Parathyroid adenoma (tissue), 2 donors: ENCODE data around the gene MYO16.

Experiments
- H2AFZ ChIP-seq: fragments of 300-600 bp; sonication (generic); one replicate; pipeline ENCODE4 v1.7.0; 2017; ENCODE audit warnings: antibody characterized with exemption, mild to moderate bottlenecking
- H3K27ac ChIP-seq: fragments of 300-600 bp; sonication (generic); one replicate; pipeline ENCODE4 v1.7.0; 2017
- H3K27me3 ChIP-seq: fragments of 300-600 bp; sonication (generic); one replicate; pipeline ENCODE4 v1.7.0; 2017; ENCODE audit warnings: low read length; ENCODE audit not compliant: control insufficient read depth, insufficient read depth
- H3K36me3 ChIP-seq: fragments of 300-600 bp; sonication (generic); one replicate; pipeline ENCODE4 v1.7.0; 2017; ENCODE audit warnings: low read length; ENCODE audit not compliant: control insufficient read depth, insufficient read depth
- H3K4me1 ChIP-seq: fragments of 300-600 bp; sonication (generic); one replicate; pipeline ENCODE4 v1.7.0; 2017; ENCODE audit warnings: control low read depth
- H3K4me2 ChIP-seq: fragments of 300-600 bp; sonication (generic); one replicate; pipeline ENCODE4 v1.7.0; 2017; ENCODE audit warnings: low read length
- H3K4me3 ChIP-seq: fragments of 300-600 bp; sonication (generic); one replicate; pipeline ENCODE4 v1.7.0; 2017; ENCODE audit warnings: low read depth, low read length
- H3K79me2 ChIP-seq: fragments of 300-600 bp; sonication (generic); one replicate; pipeline ENCODE4 v1.7.0; 2017; ENCODE audit warnings: control low read depth
- H3K9ac ChIP-seq: fragments of 300-600 bp; sonication (generic); one replicate; pipeline ENCODE4 v1.7.0; 2017; ENCODE audit warnings: mild to moderate bottlenecking
- H3K9me3 ChIP-seq: fragments of 300-600 bp; sonication (generic); one replicate; pipeline ENCODE4 v1.7.0; 2017; ENCODE audit warnings: low read length; ENCODE audit not compliant: control insufficient read depth
- TF ChIP-seq, protein P1 (sequence below): fragments of 300-600 bp; sonication (generic); IDR thresholded peaks from one replicate; pipeline ENCODE4 v1.7.0; 2017; ENCODE audit warnings: antibody characterized with exemption, mild to moderate bottlenecking
- donor health status: primary hyperparathyroidism.

The MYO16 gene

DNA sequence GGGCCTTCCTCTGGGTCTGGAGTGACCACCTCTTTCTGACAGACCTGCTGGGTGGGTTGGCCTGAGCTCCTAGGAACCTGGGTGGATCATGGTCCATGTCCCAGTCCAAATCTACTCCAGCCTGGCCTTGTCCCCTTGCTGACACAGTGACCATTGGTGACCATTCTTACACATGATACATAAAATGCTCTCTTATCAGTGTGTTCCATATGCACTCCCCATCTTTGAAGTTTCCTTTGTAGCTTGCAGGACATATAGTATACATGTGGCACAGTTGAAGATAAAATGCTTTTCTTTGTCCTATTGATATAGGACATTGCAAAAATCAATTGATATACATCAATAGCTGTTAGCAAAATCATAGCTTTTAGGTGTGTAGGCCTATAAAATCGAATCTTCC is 291.8 kb downstream of the MYO16 start:
- TF ChIP-seq, protein P1, sequence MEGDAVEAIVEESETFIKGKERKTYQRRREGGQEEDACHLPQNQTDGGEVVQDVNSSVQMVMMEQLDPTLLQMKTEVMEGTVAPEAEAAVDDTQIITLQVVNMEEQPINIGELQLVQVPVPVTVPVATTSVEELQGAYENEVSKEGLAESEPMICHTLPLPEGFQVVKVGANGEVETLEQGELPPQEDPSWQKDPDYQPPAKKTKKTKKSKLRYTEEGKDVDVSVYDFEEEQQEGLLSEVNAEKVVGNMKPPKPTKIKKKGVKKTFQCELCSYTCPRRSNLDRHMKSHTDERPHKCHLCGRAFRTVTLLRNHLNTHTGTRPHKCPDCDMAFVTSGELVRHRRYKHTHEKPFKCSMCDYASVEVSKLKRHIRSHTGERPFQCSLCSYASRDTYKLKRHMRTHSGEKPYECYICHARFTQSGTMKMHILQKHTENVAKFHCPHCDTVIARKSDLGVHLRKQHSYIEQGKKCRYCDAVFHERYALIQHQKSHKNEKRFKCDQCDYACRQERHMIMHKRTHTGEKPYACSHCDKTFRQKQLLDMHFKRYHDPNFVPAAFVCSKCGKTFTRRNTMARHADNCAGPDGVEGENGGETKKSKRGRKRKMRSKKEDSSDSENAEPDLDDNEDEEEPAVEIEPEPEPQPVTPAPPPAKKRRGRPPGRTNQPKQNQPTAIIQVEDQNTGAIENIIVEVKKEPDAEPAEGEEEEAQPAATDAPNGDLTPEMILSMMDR: no peak
- H3K27me3 ChIP-seq: no peaks in the 10 kb centered on the region
- H3K4me1 ChIP-seq: no peaks in the 10 kb centered on the region
- H2AFZ ChIP-seq: no peak overlapping the region
- no peak overlapping the region for H3K9ac ChIP-seq
- no peaks in the 10 kb centered on the region for H3K36me3 ChIP-seq
- no peak overlapping the region for H3K27ac ChIP-seq
- H3K4me3 ChIP-seq: no peak overlapping the region
- H3K4me2 ChIP-seq: no peak overlapping the region
- H3K9me3 ChIP-seq: no peaks in the 10 kb centered on the region
- H3K79me2 ChIP-seq: no peaks in the 10 kb centered on the region

DNA sequence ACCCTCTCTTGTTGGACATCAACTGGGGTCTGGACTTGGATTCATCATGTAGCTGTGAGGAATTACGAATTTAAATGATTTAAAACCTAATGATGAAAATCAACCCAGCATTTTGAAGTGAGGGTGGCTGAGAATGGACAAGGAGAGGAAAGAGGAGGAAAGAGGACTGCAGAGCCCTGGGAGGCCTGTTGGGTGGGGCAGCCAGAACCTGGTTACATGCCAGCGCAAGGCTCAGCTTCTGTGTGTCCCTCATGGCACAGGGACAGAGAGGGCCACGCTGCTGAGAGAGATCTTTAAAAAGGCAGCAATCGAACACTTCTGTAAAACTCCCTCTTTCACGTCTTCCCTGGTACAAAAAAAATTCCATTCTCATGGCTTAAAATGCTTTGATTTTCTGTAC is 292.7 kb downstream of the MYO16 start:
- Histone ChIP-seq H2AFZ (no peak overlapping the region), H3K4me2 (no peak overlapping the region), H3K9ac (no peak overlapping the region), H3K9me3 (no peaks in the 10 kb centered on the region), H3K27me3 (no peaks in the 10 kb centered on the region), H3K79me2 (no peaks in the 10 kb centered on the region), H3K4me3 (no peak overlapping the region), H3K27ac (no peak overlapping the region), H3K36me3 (no peaks in the 10 kb centered on the region), H3K4me1 (no peaks in the 10 kb centered on the region)
- TF ChIP-seq, protein P1: no peak

DNA sequence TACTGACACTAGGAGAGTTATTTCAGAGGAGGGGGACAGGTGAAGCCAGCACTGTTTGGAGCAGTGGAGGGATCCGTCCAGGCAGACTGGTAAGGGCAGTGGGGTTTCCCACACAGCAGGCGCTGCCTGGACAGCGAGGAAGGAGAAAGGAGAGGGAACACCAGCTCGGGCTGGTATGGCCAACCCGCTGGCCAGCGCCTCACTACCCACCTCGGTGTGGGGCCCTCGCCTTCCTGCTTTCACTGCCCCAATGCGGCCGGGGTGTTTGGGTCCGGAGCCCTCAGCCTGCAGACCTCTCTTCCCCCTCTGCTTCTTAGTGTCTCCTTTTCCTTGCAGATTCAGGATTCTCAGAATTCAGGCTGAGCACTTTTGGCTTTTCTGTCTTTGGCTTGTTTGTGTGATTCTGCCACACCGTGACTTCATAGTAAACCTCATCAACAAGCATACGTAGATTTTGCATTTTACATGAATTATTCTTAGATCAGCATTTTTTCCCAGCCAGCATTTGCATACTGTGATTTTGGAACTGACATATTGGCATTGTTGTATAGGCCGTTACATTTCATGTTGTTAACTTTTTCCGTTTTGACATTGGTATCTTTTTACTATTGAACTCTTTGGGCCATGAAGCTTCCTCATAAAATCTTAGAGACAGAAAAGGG is 294.1 kb downstream of the MYO16 start:
- no peak overlapping the region for H3K4me2 ChIP-seq
- no peak overlapping the region for H3K4me3 ChIP-seq
- H3K79me2 ChIP-seq: no peaks in the 10 kb centered on the region
- TF ChIP-seq, protein P1: no peak
- no peaks in the 10 kb centered on the region for H3K4me1 ChIP-seq
- no peaks in the 10 kb centered on the region for H3K36me3 ChIP-seq
- no peaks in the 10 kb centered on the region for H3K27me3 ChIP-seq
- no peak overlapping the region for H2AFZ ChIP-seq
- no peak overlapping the region for H3K9ac ChIP-seq
- no peaks in the 10 kb centered on the region for H3K9me3 ChIP-seq
- no peak overlapping the region for H3K27ac ChIP-seq

DNA sequence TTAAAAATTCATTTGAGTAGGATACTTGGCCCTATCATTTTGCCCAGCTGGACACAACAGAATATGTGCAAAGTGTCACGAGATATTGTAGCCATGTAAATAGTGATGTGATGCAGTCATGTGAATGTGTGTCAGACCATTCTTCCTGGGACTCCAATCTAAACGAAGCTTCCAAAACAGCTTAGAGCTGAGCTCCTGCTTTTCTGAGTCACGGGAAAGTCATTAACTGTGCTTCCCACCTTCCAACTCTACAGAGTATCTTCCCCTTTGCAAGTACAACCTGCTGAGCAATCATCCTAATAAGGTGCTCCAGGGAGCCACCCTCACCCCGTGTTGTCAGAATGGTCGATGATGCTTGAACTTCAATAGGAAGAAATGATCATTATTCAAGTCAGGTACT is 294.7 kb downstream of the MYO16 start:
- TF ChIP-seq, protein P1: no peak
- H3K9ac ChIP-seq: no peak overlapping the region
- H2AFZ ChIP-seq: no peak overlapping the region
- H3K4me3 ChIP-seq: no peak overlapping the region
- H3K4me1 ChIP-seq: no peaks in the 10 kb centered on the region
- H3K36me3 ChIP-seq: no peaks in the 10 kb centered on the region
- no peaks in the 10 kb centered on the region for H3K9me3 ChIP-seq
- no peaks in the 10 kb centered on the region for H3K79me2 ChIP-seq
- H3K27me3 ChIP-seq: no peaks in the 10 kb centered on the region
- no peak overlapping the region for H3K27ac ChIP-seq
- H3K4me2 ChIP-seq: no peak overlapping the region

DNA sequence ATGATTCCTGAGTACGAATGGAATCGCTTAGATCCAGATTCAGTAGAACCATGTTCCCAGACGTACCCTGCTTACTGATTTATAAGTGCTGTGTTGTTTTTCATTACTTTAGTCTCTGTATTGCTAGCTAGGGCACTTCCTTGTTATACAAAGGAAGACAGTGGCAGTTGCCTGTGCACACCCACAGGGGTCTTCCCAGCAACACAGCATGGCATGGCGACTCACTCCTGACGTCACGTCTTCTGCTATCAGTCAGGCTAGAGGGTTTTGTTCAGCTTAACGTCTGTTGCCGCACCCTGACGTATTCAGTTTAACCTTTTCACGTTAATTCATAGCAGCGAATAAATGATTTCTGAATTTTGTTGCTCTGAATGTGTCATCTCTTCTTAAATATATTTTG is 295.1 kb downstream of the MYO16 start:
- Histone ChIP-seq H3K4me1 (no peaks in the 10 kb centered on the region), H3K27ac (no peak overlapping the region), H3K9me3 (no peaks in the 10 kb centered on the region), H3K79me2 (no peaks in the 10 kb centered on the region), H2AFZ (no peak overlapping the region), H3K4me3 (no peak overlapping the region), H3K4me2 (no peak overlapping the region), H3K9ac (no peak overlapping the region), H3K36me3 (no peaks in the 10 kb centered on the region), H3K27me3 (no peaks in the 10 kb centered on the region)
- TF ChIP-seq, protein P1: no peak
